ENCODE results near the gene ZBTB7C.

Gene ZBTB7C

DNA sequence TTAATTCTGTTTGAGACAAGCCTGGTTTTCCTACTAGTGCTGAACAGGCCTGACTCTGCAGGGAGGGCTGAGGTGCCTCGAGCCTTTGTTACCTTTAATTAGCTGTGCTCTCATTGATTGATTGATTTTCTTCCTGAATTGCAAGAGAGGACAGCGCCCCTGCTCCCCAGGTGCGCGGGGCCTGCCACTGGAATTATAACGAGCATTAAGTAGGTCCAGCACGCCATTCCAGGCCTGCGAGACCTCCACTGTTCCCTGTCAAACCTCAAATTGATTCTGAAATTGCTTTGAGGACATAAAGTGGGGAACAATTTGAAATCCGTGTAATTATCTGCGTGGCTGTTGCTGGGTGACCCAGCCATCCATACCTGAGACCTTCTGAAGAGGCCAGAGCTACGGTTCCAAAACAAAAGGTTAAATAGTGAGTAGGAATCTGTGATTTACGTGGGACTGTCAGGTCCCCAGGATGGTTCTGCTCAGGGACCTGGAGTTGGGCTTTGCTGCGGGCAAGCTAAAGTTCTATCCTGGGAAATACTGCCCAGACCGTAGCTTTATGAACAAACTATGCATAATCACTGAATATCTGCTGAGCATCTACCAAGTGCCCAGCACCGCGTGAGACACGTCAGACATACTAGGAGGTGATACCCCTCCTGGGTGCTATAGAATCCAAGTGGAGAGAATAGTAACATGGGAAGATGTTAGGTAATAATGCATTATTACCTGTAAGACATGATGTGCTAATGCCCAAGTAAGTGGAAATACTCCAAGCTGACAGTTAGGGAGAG lies 104.1 kb downstream of the ZBTB7C start:
- H3K36me3 ChIP-seq (ENCODE audit: control insufficient read depth in 1 of 2, insufficient read depth in 2 of 2, low read length in 2 of 2), result no peaks in the 10 kb centered on the region
- H3K27me3 ChIP-seq (ENCODE audit: control insufficient read depth in 1 of 2, insufficient read depth in 2 of 2, low read length in 2 of 2), result no peaks in the 10 kb centered on the region
- H3K9me3 ChIP-seq (ENCODE audit: control insufficient read depth in 1 of 2, low read length in 2 of 2), result no peaks in the 10 kb centered on the region
- no peak overlapping the region for H3K4me3 ChIP-seq (ENCODE audit: low read depth in 1 of 2, low read length in 2 of 2)
- no peaks in the 10 kb centered on the region for H3K4me1 ChIP-seq (ENCODE audit: control insufficient read depth in 1 of 2, insufficient read depth in 2 of 2, low read length in 2 of 2)
- no peak overlapping the region for H3K27ac ChIP-seq (ENCODE audit: low read depth, low read length)
- H3K9ac ChIP-seq (ENCODE audit: low read depth in 1 of 2, low read length in 2 of 2), result no peak overlapping the region

DNA sequence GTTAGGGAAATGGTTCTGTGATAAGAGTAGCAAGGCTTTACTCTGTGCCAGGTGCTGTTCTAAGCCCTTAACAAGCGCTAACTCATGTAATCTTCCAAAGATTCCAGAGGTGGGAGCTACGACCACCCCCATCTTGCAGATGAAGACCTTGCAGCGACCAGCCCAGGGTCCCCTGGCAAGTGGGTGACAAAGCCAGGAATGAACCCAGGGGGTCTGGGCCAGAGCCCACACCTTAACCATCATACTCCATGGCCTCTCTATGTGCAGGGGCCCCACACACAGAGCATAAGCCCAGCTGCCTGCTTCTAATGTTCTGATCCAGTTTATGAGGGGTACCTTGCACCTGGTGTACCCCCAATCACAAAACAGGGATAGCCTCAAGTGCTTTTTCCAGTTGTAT lies 105.3 kb downstream of the ZBTB7C start:
- H3K9ac ChIP-seq (ENCODE audit: low read depth in 1 of 2, low read length in 2 of 2), result no peak overlapping the region
- H3K9me3 ChIP-seq (ENCODE audit: control insufficient read depth in 1 of 2, low read length in 2 of 2), result no peaks in the 10 kb centered on the region
- H3K27me3 ChIP-seq (ENCODE audit: control insufficient read depth in 1 of 2, insufficient read depth in 2 of 2, low read length in 2 of 2), result no peaks in the 10 kb centered on the region
- no peaks in the 10 kb centered on the region for H3K36me3 ChIP-seq (ENCODE audit: control insufficient read depth in 1 of 2, insufficient read depth in 2 of 2, low read length in 2 of 2)
- no peak overlapping the region for H3K27ac ChIP-seq (ENCODE audit: low read depth, low read length)
- H3K4me3 ChIP-seq (ENCODE audit: low read depth in 1 of 2, low read length in 2 of 2), result no peak overlapping the region
- H3K4me1 ChIP-seq (ENCODE audit: control insufficient read depth in 1 of 2, insufficient read depth in 2 of 2, low read length in 2 of 2), result no peaks in the 10 kb centered on the region

DNA sequence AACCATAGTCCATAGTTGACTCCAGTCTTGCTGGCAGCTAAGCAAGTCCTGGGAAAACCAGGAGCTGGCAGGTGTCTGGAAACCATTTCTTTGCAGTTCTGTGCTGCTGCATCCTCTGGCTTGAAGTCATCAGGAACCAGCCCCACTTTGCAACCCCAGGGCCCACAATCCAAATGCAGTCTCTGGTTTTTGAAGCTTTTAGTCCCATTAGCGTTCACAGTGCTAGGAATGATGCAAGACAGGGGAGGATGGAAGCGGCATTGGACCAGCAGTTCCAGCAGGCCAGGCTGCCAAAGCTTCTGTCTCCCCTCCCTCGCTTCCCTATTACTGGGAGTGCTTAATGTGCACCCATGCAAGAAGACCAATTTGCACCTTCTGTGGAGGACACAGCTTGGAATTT lies 106.4 kb downstream of the ZBTB7C start:
- Histone ChIP-seq H3K9ac (ENCODE audit: low read depth in 1 of 2, low read length in 2 of 2) (no peak overlapping the region), H3K4me3 (ENCODE audit: low read depth in 1 of 2, low read length in 2 of 2) (no peak overlapping the region), H3K9me3 (ENCODE audit: control insufficient read depth in 1 of 2, low read length in 2 of 2) (no peaks in the 10 kb centered on the region), H3K36me3 (ENCODE audit: control insufficient read depth in 1 of 2, insufficient read depth in 2 of 2, low read length in 2 of 2) (no peaks in the 10 kb centered on the region), H3K4me1 (ENCODE audit: control insufficient read depth in 1 of 2, insufficient read depth in 2 of 2, low read length in 2 of 2) (no peaks in the 10 kb centered on the region), H3K27ac (ENCODE audit: low read depth, low read length) (no peak overlapping the region), H3K27me3 (ENCODE audit: control insufficient read depth in 1 of 2, insufficient read depth in 2 of 2, low read length in 2 of 2) (no peaks in the 10 kb centered on the region)

DNA sequence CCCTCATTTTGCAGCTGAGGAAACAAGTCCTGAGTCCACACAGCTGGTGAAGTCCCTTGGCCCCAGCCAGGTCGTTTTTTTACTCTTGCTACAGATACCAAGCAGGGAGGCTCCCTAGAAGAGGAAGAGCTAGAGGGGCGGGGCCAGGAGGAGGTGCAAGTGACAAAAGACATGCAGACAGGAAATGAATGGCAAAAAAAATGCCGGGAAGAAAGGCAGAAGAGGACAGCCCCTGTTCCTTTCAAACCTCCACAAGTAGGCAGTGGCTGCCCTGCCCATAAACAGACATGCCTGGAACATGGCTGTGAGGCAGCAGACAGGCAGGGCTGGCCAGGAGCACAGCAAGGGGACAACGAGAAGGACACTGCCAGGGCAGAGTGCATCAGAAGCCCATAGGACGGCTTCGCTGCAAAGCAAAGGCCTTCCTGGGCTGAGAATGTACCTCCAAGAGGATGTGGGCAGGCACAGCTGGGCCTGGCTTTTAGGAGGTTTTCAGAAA lies 108.7 kb downstream of the ZBTB7C start:
- H3K27me3 ChIP-seq (ENCODE audit: control insufficient read depth in 1 of 2, insufficient read depth in 2 of 2, low read length in 2 of 2), result no peaks in the 10 kb centered on the region
- H3K4me3 ChIP-seq (ENCODE audit: low read depth in 1 of 2, low read length in 2 of 2), result no peak overlapping the region
- no peak overlapping the region for H3K27ac ChIP-seq (ENCODE audit: low read depth, low read length)
- no peaks in the 10 kb centered on the region for H3K9me3 ChIP-seq (ENCODE audit: control insufficient read depth in 1 of 2, low read length in 2 of 2)
- H3K36me3 ChIP-seq (ENCODE audit: control insufficient read depth in 1 of 2, insufficient read depth in 2 of 2, low read length in 2 of 2), result no peaks in the 10 kb centered on the region
- no peaks in the 10 kb centered on the region for H3K4me1 ChIP-seq (ENCODE audit: control insufficient read depth in 1 of 2, insufficient read depth in 2 of 2, low read length in 2 of 2)
- no peak overlapping the region for H3K9ac ChIP-seq (ENCODE audit: low read depth in 1 of 2, low read length in 2 of 2)

DNA sequence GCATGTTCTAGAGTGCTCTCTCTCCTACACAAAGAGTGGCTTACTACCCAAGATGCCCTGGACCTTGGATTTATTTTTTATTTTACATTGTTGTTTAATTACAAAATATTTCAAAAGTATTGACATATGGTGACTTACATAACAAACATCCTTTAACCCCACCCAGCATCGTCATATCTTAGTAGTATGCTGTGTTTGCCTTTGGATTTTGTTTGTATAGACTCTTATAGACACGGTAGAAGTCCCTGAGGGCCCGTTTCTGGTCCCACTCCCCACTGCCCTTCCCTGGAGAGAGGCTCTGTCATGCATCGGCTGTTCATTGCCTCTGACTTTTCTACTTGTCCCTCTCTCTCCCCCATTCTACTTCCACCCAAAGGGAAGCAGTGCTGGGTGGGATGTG lies 112.0 kb downstream of the ZBTB7C start:
- Histone ChIP-seq H3K36me3 (ENCODE audit: control insufficient read depth in 1 of 2, insufficient read depth in 2 of 2, low read length in 2 of 2) (no peaks in the 10 kb centered on the region), H3K27ac (ENCODE audit: low read depth, low read length) (no peak overlapping the region), H3K4me3 (ENCODE audit: low read depth in 1 of 2, low read length in 2 of 2) (no peak overlapping the region), H3K4me1 (ENCODE audit: control insufficient read depth in 1 of 2, insufficient read depth in 2 of 2, low read length in 2 of 2) (no peaks in the 10 kb centered on the region), H3K9me3 (ENCODE audit: control insufficient read depth in 1 of 2, low read length in 2 of 2) (no peaks in the 10 kb centered on the region), H3K27me3 (ENCODE audit: control insufficient read depth in 1 of 2, insufficient read depth in 2 of 2, low read length in 2 of 2) (no peaks in the 10 kb centered on the region), H3K9ac (ENCODE audit: low read depth in 1 of 2, low read length in 2 of 2) (no peak overlapping the region)

DNA sequence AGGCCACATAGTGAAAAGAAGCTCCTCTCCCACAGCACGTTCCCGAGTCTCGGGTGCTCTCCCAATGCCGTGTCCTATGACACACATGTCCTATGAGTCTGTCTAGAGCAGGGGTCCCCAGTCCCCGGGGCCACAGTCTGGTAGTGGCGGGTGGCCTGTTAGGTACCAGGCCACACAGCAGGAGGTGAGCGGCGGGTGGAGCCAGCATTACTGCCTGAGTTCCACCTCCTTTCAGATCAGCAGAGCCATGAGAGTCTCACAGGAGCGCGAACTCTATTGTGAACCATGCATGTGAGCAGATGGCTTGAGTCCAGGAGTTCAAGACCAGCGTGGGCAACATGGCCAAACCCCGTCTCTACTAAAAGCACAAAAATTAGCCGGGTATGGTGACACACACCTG lies 112.6 kb downstream of the ZBTB7C start:
- no peaks in the 10 kb centered on the region for H3K4me1 ChIP-seq (ENCODE audit: control insufficient read depth in 1 of 2, insufficient read depth in 2 of 2, low read length in 2 of 2)
- no peaks in the 10 kb centered on the region for H3K36me3 ChIP-seq (ENCODE audit: control insufficient read depth in 1 of 2, insufficient read depth in 2 of 2, low read length in 2 of 2)
- no peak overlapping the region for H3K4me3 ChIP-seq (ENCODE audit: low read depth in 1 of 2, low read length in 2 of 2)
- no peak overlapping the region for H3K9ac ChIP-seq (ENCODE audit: low read depth in 1 of 2, low read length in 2 of 2)
- H3K27ac ChIP-seq (ENCODE audit: low read depth, low read length), result no peak overlapping the region
- H3K9me3 ChIP-seq (ENCODE audit: control insufficient read depth in 1 of 2, low read length in 2 of 2), result no peaks in the 10 kb centered on the region
- H3K27me3 ChIP-seq (ENCODE audit: control insufficient read depth in 1 of 2, insufficient read depth in 2 of 2, low read length in 2 of 2), result no peaks in the 10 kb centered on the region

DNA sequence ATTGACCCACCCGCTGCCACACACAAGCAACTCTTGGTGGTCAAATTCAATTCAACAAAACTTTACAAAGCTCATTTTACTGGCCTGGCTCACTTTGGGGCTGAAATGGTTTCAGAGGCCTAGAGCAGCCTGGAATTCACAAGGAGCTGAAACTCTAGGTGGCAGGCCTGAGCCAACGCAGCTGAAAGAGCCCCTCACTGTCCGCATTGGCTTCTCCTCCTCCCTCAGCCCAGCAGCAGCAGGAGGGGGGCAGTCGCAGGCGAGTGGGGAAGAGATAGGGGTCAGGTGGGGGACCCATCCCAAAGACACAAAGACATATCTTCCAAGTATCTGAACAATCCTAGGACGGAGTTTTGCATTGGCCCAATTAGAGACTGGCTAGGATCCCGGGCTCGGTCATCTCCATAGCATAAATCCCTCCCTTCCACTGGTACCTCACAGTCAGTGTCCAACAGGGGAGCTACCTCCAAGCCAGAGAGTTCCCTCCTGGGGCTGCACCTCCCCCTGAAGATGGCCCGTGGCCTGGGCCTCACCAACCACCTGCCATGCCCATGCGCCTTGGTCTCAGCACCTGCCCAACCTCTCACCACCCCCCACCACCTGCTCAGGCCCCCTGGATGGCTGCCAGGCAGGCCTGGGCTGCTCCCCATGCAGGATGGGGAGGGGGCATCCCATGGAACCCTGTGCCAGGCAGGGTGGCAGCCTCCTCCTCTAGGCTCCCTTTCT lies 113.4 kb downstream of the ZBTB7C start:
- no peak overlapping the region for H3K9ac ChIP-seq (ENCODE audit: low read depth in 1 of 2, low read length in 2 of 2)
- no peak overlapping the region for H3K4me3 ChIP-seq (ENCODE audit: low read depth in 1 of 2, low read length in 2 of 2)
- no peaks in the 10 kb centered on the region for H3K27me3 ChIP-seq (ENCODE audit: control insufficient read depth in 1 of 2, insufficient read depth in 2 of 2, low read length in 2 of 2)
- no peaks in the 10 kb centered on the region for H3K36me3 ChIP-seq (ENCODE audit: control insufficient read depth in 1 of 2, insufficient read depth in 2 of 2, low read length in 2 of 2)
- no peaks in the 10 kb centered on the region for H3K4me1 ChIP-seq (ENCODE audit: control insufficient read depth in 1 of 2, insufficient read depth in 2 of 2, low read length in 2 of 2)
- H3K9me3 ChIP-seq (ENCODE audit: control insufficient read depth in 1 of 2, low read length in 2 of 2), result no peaks in the 10 kb centered on the region
- H3K27ac ChIP-seq (ENCODE audit: low read depth, low read length), result no peak overlapping the region

DNA sequence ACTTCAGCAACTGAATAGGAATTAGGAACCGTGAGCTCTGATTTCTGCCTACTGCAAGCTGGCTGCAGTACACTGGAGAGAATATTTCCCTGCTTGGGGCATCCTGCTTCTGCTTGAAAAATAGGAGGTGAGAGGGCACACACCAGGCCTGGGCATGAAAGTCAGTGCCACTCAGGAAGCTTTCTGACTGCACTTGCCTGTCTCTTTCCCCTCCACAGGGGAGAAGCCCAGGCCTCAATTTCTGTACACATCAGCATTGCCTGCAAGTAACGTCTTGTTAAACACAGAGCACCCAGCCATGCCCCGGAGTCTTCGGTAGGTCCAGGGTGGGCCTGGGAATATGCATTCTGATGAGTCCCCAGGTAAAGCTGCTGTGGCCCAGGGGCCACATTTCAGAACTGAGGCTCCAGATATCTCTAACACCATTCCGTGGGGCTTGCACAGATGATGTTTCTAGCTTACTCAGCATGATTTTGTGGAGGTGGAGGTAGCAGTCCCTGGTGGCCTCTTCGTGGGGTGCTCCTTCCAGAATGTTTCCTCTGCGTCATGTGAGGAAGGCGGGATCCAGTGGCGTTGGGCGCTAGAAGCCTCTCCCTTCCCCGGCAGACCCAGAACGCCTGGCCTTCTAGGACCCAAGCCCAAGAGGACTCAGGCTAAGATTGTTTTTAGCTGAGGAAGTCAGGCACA lies 114.1 kb downstream of the ZBTB7C start:
- Histone ChIP-seq H3K27ac (ENCODE audit: low read depth, low read length) (no peak overlapping the region), H3K9ac (ENCODE audit: low read depth in 1 of 2, low read length in 2 of 2) (no peak overlapping the region), H3K9me3 (ENCODE audit: control insufficient read depth in 1 of 2, low read length in 2 of 2) (no peaks in the 10 kb centered on the region), H3K27me3 (ENCODE audit: control insufficient read depth in 1 of 2, insufficient read depth in 2 of 2, low read length in 2 of 2) (no peaks in the 10 kb centered on the region), H3K36me3 (ENCODE audit: control insufficient read depth in 1 of 2, insufficient read depth in 2 of 2, low read length in 2 of 2) (no peaks in the 10 kb centered on the region), H3K4me3 (ENCODE audit: low read depth in 1 of 2, low read length in 2 of 2) (no peak overlapping the region), H3K4me1 (ENCODE audit: control insufficient read depth in 1 of 2, insufficient read depth in 2 of 2, low read length in 2 of 2) (no peaks in the 10 kb centered on the region)

DNA sequence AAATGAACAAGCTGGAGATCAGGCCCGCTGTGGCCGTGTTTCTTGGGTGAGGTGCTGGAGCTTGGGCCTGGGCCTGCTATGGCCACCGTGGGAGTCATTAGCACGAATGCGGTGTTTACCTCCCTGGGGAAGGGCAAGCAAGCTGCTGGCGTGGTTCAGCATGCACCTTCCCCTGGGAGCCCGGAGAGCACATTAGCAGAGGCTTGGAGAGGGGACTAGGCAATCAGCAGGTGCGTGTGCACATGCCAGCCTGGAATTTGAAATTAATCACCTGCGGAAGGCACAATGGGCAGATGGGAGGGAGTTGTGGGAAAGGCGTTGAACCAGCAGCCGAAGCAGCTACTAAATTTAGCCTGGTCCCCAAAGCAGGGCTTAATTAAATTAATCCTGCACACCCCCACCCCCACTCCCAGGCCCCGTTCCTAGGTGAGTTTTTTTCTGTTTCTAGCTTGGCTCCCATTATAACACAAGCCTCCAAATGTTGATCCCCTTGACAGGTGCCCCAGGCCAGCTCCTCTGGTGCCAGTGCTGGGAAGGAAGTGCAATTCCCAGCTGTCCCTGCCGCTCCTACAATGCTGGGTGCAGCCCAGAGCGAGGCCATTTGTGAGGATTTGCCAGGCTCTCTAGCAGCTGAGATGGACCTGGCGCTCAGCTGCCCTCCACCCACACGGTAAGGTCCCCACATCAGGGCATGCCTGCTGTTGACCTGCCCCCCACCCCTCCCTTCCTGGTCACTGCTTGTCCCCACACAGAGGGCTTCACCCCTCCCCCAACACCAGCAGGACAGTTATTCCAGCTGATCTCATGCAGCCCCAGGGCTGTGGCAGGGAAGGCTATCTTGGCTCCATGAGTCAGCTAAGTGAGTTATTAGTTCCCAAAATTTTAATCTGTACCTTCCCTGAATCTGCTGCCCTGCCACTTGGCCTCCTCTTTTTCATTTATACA lies 115.0 kb downstream of the ZBTB7C start:
- Histone ChIP-seq H3K9me3 (ENCODE audit: control insufficient read depth in 1 of 2, low read length in 2 of 2) (no peaks in the 10 kb centered on the region), H3K4me1 (ENCODE audit: control insufficient read depth in 1 of 2, insufficient read depth in 2 of 2, low read length in 2 of 2) (no peaks in the 10 kb centered on the region), H3K27me3 (ENCODE audit: control insufficient read depth in 1 of 2, insufficient read depth in 2 of 2, low read length in 2 of 2) (no peaks in the 10 kb centered on the region), H3K36me3 (ENCODE audit: control insufficient read depth in 1 of 2, insufficient read depth in 2 of 2, low read length in 2 of 2) (no peaks in the 10 kb centered on the region), H3K27ac (ENCODE audit: low read depth, low read length) (no peak overlapping the region), H3K9ac (ENCODE audit: low read depth in 1 of 2, low read length in 2 of 2) (no peak overlapping the region), H3K4me3 (ENCODE audit: low read depth in 1 of 2, low read length in 2 of 2) (no peak overlapping the region)

All from duodenal mucosa (tissue), 2 donors.